IPS-15b (cell line): ENCODE data around the gene RGS12.

ENCODE experiments used
- H3K27me3 ChIP-seq: one replicate; pipeline ENCODE4 v1.6.1; 2013; ENCODE audit warnings: low read length; ENCODE audit not compliant: control insufficient read depth, insufficient read depth
- H3K36me3 ChIP-seq: one replicate; pipeline ENCODE4 v1.6.1; 2013; ENCODE audit warnings: low read length; ENCODE audit not compliant: control insufficient read depth, insufficient read depth
- H3K4me1 ChIP-seq: one replicate; pipeline ENCODE4 v1.6.1; 2013; ENCODE audit warnings: mild to moderate bottlenecking, low read length; ENCODE audit not compliant: control insufficient read depth, insufficient read depth
- H3K4me3 ChIP-seq: one replicate; pipeline ENCODE4 v1.5.1; 2013; ENCODE audit warnings: low read depth, low read length
- H3K9ac ChIP-seq: one replicate; pipeline ENCODE4 v1.6.1; 2013; ENCODE audit warnings: low read depth, mild to moderate bottlenecking, low read length
- H3K9me3 ChIP-seq: one replicate; pipeline ENCODE4 v1.6.1; 2013; ENCODE audit warnings: mild to moderate bottlenecking, low read length; ENCODE audit not compliant: control insufficient read depth, insufficient read depth

The RGS12 gene

GRCh38 chr4:3269991-3270611 lies 22.7 kb upstream of the RGS12 start:
- no peak overlapping the region for H3K4me3 ChIP-seq

GRCh38 chr4:3271131-3271530 lies 21.7 kb upstream of the RGS12 start:
- H3K9ac ChIP-seq: no peak overlapping the region
- no peaks in the 10 kb centered on the region for H3K27me3 ChIP-seq
- no peaks in the 10 kb centered on the region for H3K4me1 ChIP-seq
- no peaks in the 10 kb centered on the region for H3K36me3 ChIP-seq
- no peak overlapping the region for H3K4me3 ChIP-seq
- no peaks in the 10 kb centered on the region for H3K9me3 ChIP-seq

More at GRCh38 chr4:3269991-3270611, 22.7 kb upstream of the RGS12 start:
- H3K27me3 ChIP-seq: no peaks in the 10 kb centered on the region
- H3K4me1 ChIP-seq: no peaks in the 10 kb centered on the region
- H3K9me3 ChIP-seq: no peaks in the 10 kb centered on the region
- no peak overlapping the region for H3K9ac ChIP-seq
- H3K36me3 ChIP-seq: no peaks in the 10 kb centered on the region

- H3K9me3 ChIP-seq: no peaks in the 10 kb centered on the region
- H3K4me3 ChIP-seq: no peak overlapping the region
- no peaks in the 10 kb centered on the region for H3K4me1 ChIP-seq
- no peak overlapping the region for H3K9ac ChIP-seq
- H3K27me3 ChIP-seq: no peaks in the 10 kb centered on the region
- H3K36me3 ChIP-seq: no peaks in the 10 kb centered on the region
Measured at GRCh38 chr4:3276986-3277385, 15.8 kb upstream of the RGS12 start.

GRCh38 chr4:3280466-3280865 lies 12.4 kb upstream of the RGS12 start:
- H3K27me3 ChIP-seq: no peaks in the 10 kb centered on the region
- no peak overlapping the region for H3K9ac ChIP-seq
- no peak overlapping the region for H3K4me3 ChIP-seq
- H3K9me3 ChIP-seq: no peaks in the 10 kb centered on the region
- H3K4me1 ChIP-seq: no peaks in the 10 kb centered on the region
- no peaks in the 10 kb centered on the region for H3K36me3 ChIP-seq

GRCh38 chr4:3283483-3283882 lies 9.3 kb upstream of the RGS12 start:
- no peaks in the 10 kb centered on the region for H3K36me3 ChIP-seq
- H3K9me3 ChIP-seq: no peaks in the 10 kb centered on the region
- H3K27me3 ChIP-seq: no peaks in the 10 kb centered on the region
- H3K4me3 ChIP-seq: no peak overlapping the region
- H3K4me1 ChIP-seq: no peaks in the 10 kb centered on the region
- H3K9ac ChIP-seq: no peak overlapping the region

- no peaks in the 10 kb centered on the region for H3K36me3 ChIP-seq
- H3K27me3 ChIP-seq: no peaks in the 10 kb centered on the region
- no peaks in the 10 kb centered on the region for H3K9me3 ChIP-seq
- H3K9ac ChIP-seq: no peak overlapping the region
- H3K4me1 ChIP-seq: no peaks in the 10 kb centered on the region
- no peak overlapping the region for H3K4me3 ChIP-seq
Measured at GRCh38 chr4:3283916-3284315, 8.9 kb upstream of the RGS12 start.

- H3K4me1 ChIP-seq: no peaks in the 10 kb centered on the region
- H3K27me3 ChIP-seq: no peaks in the 10 kb centered on the region
- H3K36me3 ChIP-seq: no peaks in the 10 kb centered on the region
- no peaks in the 10 kb centered on the region for H3K9me3 ChIP-seq
- no peak overlapping the region for H3K4me3 ChIP-seq
- H3K9ac ChIP-seq: no peak overlapping the region
Measured at GRCh38 chr4:3284734-3285557, 7.9 kb upstream of the RGS12 start.

- Histone ChIP-seq H3K4me1 (no peaks in the 10 kb centered on the region), H3K36me3 (no peaks in the 10 kb centered on the region), H3K9ac (no peak overlapping the region), H3K4me3 (no peak overlapping the region), H3K27me3 (peaks cover 3% of the 10 kb centered on the region), H3K9me3 (no peaks in the 10 kb centered on the region)
Measured at GRCh38 chr4:3285558-3286334, 7.1 kb upstream of the RGS12 start.

- Histone ChIP-seq H3K9ac (no peak overlapping the region), H3K4me3 (no peak overlapping the region), H3K27me3 (peaks cover 3% of the 10 kb centered on the region)
Measured at GRCh38 chr4:3286335-3287175, 6.3 kb upstream of the RGS12 start.

GRCh38 chr4:3287271-3287971 lies 5.4 kb upstream of the RGS12 start:
- H3K4me1 ChIP-seq: no peaks in the 10 kb centered on the region
- no peak overlapping the region for H3K4me3 ChIP-seq
- H3K9ac ChIP-seq: no peak overlapping the region
- no peaks in the 10 kb centered on the region for H3K9me3 ChIP-seq
- H3K27me3 ChIP-seq: peaks cover 3% of the 10 kb centered on the region
- H3K36me3 ChIP-seq: no peaks in the 10 kb centered on the region

More at GRCh38 chr4:3286335-3287175, 6.3 kb upstream of the RGS12 start:
- Histone ChIP-seq H3K4me1 (no peaks in the 10 kb centered on the region), H3K36me3 (no peaks in the 10 kb centered on the region), H3K9me3 (no peaks in the 10 kb centered on the region)
